Thyroid gland (tissue), 4 donors: Measurements from ENCODE around the gene COQ8A. TPM values are rescaled to one million over a fixed set of nuclear protein-coding genes. Genes with fewer than 3 reads are reported as not detected.

ENCODE experiments used
- DNase-seq, 2 donors: peaks; one replicate each; pipeline ENCODE4 v3.0.0-alpha.2; 2019
- H3K27ac ChIP-seq, 3 donors: fragments of 200-600 bp; sonication (generic); 1 replicate in 2 of 3; 2 replicates in 1 of 3; pipeline ENCODE4 v1.5.1; 2016 to 2019; ENCODE audit warnings: mild to moderate bottlenecking in 1 of 3, moderate library complexity in 1 of 3
- H3K27me3 ChIP-seq: fragments of 200-600 bp; sonication (generic); one replicate; pipeline ENCODE4 v1.5.1; 2019
- H3K36me3 ChIP-seq, 2 donors: fragments of 200-600 bp; sonication (generic); one replicate each; pipeline ENCODE4 v1.5.1; 2016 to 2019
- H3K4me1 ChIP-seq, 2 donors: fragments of 200-600 bp; sonication (generic); one replicate each; pipeline ENCODE4 v1.5.1; 2017 to 2019
- H3K4me3 ChIP-seq, 3 donors: fragments of 200-600 bp; sonication (generic); replicated peaks in 1 of 3; 1 replicate in 2 of 3; 2 replicates in 1 of 3; pipeline ENCODE4 v1.5.1; 2016; ENCODE audit warnings: mild to moderate bottlenecking in 1 of 3
- H3K9me3 ChIP-seq: fragments of 200-600 bp; sonication (generic); one replicate; pipeline ENCODE4 v1.5.1; 2017
- POLR2A ChIP-seq, 2 donors: fragments of 450-650 bp; IDR thresholded peaks; one replicate each; pipeline ENCODE4 v1.6.1; 2017; ENCODE audit warnings: antibody characterized with exemption in 2 of 2, mild to moderate bottlenecking in 2 of 2, moderate library complexity in 1 of 2
- WGBS, 2 donors: methylation state at CpG; one replicate each; pipeline ENCODE4 v1.1.5; 2017; 5-methylcytosine and 5-hydroxymethylcytosine counted together
- intact Hi-C: fragments of 100-400 bp; cut with DNase I; formaldehyde crosslinking; loops from one replicate; pipeline ENCODE4 v1.15.1; 2023
- total RNA-seq, 4 donors: library from RNA; depleted of rRNA; stranded (reverse); fragments of >200 nt; gene quantifications; one replicate each; pipeline ENCODE4 v1.2.3, GENCODE V29; 2016
- TF ChIP-seq, protein P1 (sequence below), 6 experiments: fragments of 200-600 bp in 3 of 6; fragments of 450-650 bp in 3 of 6; sonication (generic) in 3 of 6; IDR thresholded peaks; one replicate each; pipeline ENCODE4 v1.5.1; 2016 to 2019; ENCODE audit warnings: antibody characterized with exemption in 6 of 6, mild to moderate bottlenecking in 2 of 6, inconsistent platforms in 1 of 6, moderate library complexity in 1 of 6

The COQ8A gene
- total RNA-seq, 4 donors from 2014 or later, result 25.1 to 35.9 (median 30.1) TPM

DNA sequence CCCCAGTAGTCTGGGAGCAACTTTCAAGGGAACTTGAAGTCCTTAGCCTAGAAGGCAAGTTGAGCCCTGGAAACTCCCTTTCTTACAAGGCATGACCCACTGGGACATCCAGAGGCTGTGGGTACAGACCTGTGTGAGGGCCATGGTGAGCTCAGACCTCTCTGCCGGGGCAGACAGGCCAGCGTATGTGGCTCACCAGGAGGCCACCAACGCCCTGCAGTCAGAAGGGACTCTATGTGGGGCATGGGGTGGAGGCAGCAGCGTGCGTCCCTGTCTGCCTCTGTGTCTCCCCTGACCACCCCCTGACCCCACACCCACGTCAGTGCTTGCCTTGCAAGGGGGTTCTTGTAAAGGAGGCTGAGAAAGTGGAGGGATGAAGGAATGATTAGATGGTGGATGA lies 10.8 kb downstream of the COQ8A start:
- 82 to 84% methylated on average over 6 of the region's 6 CpGs for WGBS, 2 donors
- peaks cover under 1 to 6% of the 10 kb centered on the region in 2 donors for H3K4me1 ChIP-seq
- H3K27me3 ChIP-seq, result no peaks in the 10 kb centered on the region
- no peak for TF ChIP-seq POLR2A (IDR thresholded peaks at IDR 0.05)
- TF ChIP-seq, protein P1, sequence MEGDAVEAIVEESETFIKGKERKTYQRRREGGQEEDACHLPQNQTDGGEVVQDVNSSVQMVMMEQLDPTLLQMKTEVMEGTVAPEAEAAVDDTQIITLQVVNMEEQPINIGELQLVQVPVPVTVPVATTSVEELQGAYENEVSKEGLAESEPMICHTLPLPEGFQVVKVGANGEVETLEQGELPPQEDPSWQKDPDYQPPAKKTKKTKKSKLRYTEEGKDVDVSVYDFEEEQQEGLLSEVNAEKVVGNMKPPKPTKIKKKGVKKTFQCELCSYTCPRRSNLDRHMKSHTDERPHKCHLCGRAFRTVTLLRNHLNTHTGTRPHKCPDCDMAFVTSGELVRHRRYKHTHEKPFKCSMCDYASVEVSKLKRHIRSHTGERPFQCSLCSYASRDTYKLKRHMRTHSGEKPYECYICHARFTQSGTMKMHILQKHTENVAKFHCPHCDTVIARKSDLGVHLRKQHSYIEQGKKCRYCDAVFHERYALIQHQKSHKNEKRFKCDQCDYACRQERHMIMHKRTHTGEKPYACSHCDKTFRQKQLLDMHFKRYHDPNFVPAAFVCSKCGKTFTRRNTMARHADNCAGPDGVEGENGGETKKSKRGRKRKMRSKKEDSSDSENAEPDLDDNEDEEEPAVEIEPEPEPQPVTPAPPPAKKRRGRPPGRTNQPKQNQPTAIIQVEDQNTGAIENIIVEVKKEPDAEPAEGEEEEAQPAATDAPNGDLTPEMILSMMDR (IDR thresholded peaks at IDR 0.05), result no peak
- no peaks in the 10 kb centered on the region for H3K36me3 ChIP-seq
- H3K4me3 ChIP-seq, result no peak overlapping the region
- DNase-seq, result no peak
- intact Hi-C loops, result no loop called here
- no peak overlapping the region for H3K27ac ChIP-seq
- no peaks in the 10 kb centered on the region for H3K9me3 ChIP-seq

DNA sequence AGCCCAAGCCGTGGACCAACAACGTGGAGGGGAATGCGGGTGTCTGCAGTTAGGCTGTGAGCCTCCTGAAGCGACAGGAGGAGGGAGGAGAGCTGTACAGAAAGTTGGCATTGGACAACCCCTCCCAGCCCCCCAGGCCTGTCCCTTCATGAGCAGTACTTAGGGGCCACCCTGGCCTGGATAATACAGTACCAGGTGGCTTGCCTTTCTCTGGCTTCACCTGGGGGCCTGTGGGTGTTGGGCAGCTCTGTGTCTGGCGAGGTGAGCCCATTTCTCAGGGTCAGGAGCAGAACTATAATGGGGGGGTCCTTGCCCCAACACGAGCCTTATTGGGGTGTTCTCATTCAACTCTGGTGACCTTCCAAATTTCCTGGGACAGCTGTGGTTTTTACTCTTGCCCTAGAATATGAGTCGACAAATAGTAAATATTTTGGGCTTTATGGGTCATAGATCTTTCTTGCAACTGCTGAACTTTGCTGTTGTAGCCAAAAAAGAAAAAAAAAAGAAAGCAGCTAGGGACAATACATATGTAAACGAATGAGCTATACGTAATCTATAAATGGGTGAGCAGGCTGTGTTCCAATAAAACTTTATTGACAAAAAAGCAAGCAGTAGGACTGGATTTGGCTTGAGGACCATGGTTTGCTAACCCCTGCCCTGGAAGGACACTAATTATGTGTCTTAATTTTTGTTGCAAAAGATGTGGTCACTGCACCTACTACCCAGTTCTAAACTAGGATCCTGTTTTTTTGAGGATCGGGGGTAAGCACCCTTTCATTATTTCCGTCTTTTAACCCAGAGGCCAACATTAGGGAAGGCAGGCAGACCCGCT lies 11.4 kb downstream of the COQ8A start:
- 88 to 91% methylated on average over 12 of the region's 12 CpGs for WGBS, 2 donors
- H3K4me1 ChIP-seq, result no peaks in the 10 kb centered on the region
- H3K9me3 ChIP-seq, result no peaks in the 10 kb centered on the region
- no peak overlapping the region for H3K4me3 ChIP-seq
- TF ChIP-seq, protein P1 (IDR thresholded peaks at IDR 0.05), result no peak
- no peak for TF ChIP-seq POLR2A (IDR thresholded peaks at IDR 0.05)
- intact Hi-C loops, result no loop called here
- no peak overlapping the region for H3K27ac ChIP-seq
- no peaks in the 10 kb centered on the region for H3K36me3 ChIP-seq
- no peak for DNase-seq
- no peaks in the 10 kb centered on the region for H3K27me3 ChIP-seq

DNA sequence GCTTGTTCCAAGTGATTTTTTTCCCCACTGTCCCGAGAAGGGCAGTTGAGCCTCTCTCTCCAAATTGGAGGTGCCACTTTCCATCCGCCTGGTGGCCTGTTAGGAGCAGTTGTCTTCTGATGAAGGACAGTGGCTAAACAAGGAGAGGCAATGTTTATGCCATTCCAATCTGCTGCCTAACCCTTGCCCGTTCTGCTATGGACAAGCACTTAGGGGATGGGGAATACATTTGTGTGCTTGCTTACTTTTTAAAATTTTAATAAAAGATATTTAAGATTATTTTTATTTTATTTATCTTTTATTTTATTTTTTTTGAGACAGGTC lies 12.0 kb downstream of the COQ8A start:
- no peak overlapping the region for H3K4me3 ChIP-seq
- 97 to 98% methylated on average over 3 of the region's 3 CpGs for WGBS, 2 donors
- no peaks in the 10 kb centered on the region for H3K27me3 ChIP-seq
- no peaks in the 10 kb centered on the region for H3K36me3 ChIP-seq
- H3K9me3 ChIP-seq, result no peaks in the 10 kb centered on the region
- no peak for DNase-seq
- H3K27ac ChIP-seq, result no peak overlapping the region
- H3K4me1 ChIP-seq, result no peaks in the 10 kb centered on the region
- intact Hi-C loops, result no loop called here
- TF ChIP-seq, protein P1 (IDR thresholded peaks at IDR 0.05), result no peak
- TF ChIP-seq POLR2A (IDR thresholded peaks at IDR 0.05), result no peak

DNA sequence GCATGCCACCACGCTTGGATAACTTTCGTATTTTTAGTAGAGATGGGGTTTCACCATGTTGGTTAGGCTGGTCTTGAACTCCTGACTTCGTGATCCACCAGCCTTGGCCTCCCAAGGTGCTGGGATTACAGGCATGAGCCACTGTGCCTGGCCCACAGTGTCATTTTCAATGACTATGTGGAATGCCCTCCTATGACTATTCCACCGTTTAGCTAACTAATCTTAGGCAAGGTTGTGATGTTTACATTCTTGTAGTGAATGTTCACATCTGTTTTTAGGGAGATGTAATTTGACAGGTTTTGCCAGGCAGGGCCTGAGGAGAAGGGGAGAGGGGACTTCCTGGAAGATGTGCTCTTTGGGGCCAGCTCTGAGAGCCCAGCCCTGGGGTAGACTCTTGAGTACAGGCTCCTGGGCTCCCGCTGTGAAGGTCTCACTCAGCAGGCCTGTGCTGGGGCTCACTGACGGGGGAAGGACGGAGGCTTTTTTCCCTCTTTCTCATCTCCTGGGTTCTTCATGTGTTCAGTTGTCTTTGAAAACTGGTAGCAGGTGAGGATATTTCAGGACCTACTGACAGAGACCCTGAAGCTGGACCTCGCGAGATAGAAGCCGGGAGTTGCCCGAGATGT lies 13.2 kb downstream of the COQ8A start:
- no peak for TF ChIP-seq POLR2A (IDR thresholded peaks at IDR 0.05)
- TF ChIP-seq, protein P1 (IDR thresholded peaks at IDR 0.05), result no peak
- no peak overlapping the region for H3K4me3 ChIP-seq
- no peaks in the 10 kb centered on the region for H3K36me3 ChIP-seq
- intact Hi-C loops, result no loop called here
- 89 to 91% methylated on average over 10 to 11 of the region's 11 CpGs for WGBS, 2 donors
- DNase-seq, result no peak
- H3K27ac ChIP-seq, result no peak overlapping the region
- H3K9me3 ChIP-seq, result no peaks in the 10 kb centered on the region
- H3K27me3 ChIP-seq, result no peaks in the 10 kb centered on the region
- H3K4me1 ChIP-seq, result no peaks in the 10 kb centered on the region

DNA sequence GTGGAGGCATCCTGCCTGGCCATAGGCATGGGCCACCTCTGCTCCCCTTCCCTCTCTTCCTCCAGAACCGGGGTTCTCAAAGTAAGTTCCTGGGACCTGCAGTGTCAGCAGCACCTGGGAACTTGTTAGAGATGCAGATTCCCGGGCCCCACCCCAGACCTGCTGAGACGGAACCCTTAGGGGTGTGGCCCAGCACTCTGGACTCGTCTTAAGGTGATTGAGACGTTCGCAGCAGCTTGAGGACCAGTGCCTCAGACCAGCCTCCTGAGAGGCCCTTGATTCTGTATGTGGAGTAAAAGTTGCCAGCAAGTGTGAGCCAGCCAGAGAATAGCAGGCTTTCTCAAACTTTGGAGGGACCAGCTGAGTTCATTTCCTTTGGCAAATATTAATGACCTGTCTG lies 14.2 kb downstream of the COQ8A start:
- no peak for DNase-seq
- Histone ChIP-seq H3K27ac (no peak overlapping the region), H3K27me3 (no peaks in the 10 kb centered on the region), H3K4me3 (no peak overlapping the region), H3K36me3 (no peaks in the 10 kb centered on the region), H3K4me1 (no peaks in the 10 kb centered on the region), H3K9me3 (no peaks in the 10 kb centered on the region)
- 63 to 74% methylated on average over 4 to 6 of the region's 6 CpGs for WGBS, 2 donors
- TF ChIP-seq, protein P1 (IDR thresholded peaks at IDR 0.05), result no peak
- TF ChIP-seq POLR2A (IDR thresholded peaks at IDR 0.05), result no peak
- intact Hi-C loops, result no loop called here
